Fibroblast of skin of right biceps (primary cell): ENCODE measurements around the gene BRD9.

Experiments used
- DNase-seq: peaks from one replicate; pipeline ENCODE4 v3.0.0-alpha.2; 2013

BRD9 gene

GRCh38 chr5:876398-877365 is 15.9 kb downstream of the BRD9 start:
- no peak for DNase-seq

GRCh38 chr5:875931-876330 is 16.7 kb downstream of the BRD9 start:
- no peak for DNase-seq

GRCh38 chr5:873328-873727 is 19.3 kb downstream of the BRD9 start:
- DNase-seq = no peak

- DNase-seq = no peak
These were observed 20.3 kb downstream of the BRD9 start for GRCh38 chr5:872301-872700.

GRCh38 chr5:871596-872298 is 20.9 kb downstream of the BRD9 start:
- DNase-seq = no peak

GRCh38 chr5:870956-871355 is 21.6 kb downstream of the BRD9 start:
- DNase-seq = no peak

GRCh38 chr5:868428-869135 is 24.0 kb downstream of the BRD9 start:
- DNase-seq = no peak

GRCh38 chr5:867300-867870 is 25.2 kb downstream of the BRD9 start:
- no peak for DNase-seq

GRCh38 chr5:865771-866170 is 26.8 kb downstream of the BRD9 start:
- no peak for DNase-seq

- no peak for DNase-seq
These were observed 27.5 kb downstream of the BRD9 start for GRCh38 chr5:865168-865521.

GRCh38 chr5:864492-865167 is 28.0 kb downstream of the BRD9 start:
- DNase-seq = no peak

- no peak for DNase-seq
These were observed 29.3 kb downstream of the BRD9 start for GRCh38 chr5:863244-863805.

- DNase-seq = no peak
These were observed 30.0 kb downstream of the BRD9 start for GRCh38 chr5:862367-863243.

- no peak for DNase-seq
These were observed 30.9 kb downstream of the BRD9 start for GRCh38 chr5:861442-862366.

- no peak for DNase-seq
These were observed 32.0 kb downstream of the BRD9 start for GRCh38 chr5:860506-861150.

- DNase-seq = no peak
These were observed 32.8 kb downstream of the BRD9 start for GRCh38 chr5:859798-860296.

GRCh38 chr5:859391-859790 is 33.2 kb downstream of the BRD9 start:
- DNase-seq = no peak

GRCh38 chr5:858726-859125 is 33.9 kb downstream of the BRD9 start:
- no peak for DNase-seq
